NB4 (cell line): ENCODE results near the gene QTRT2.

Experiments used
- POLR2A ChIP-seq: IDR thresholded peaks from 2 replicates; pipeline ENCODE4 v1.6.1; 2011; ENCODE audit warnings: mild to moderate bottlenecking; ENCODE audit not compliant: insufficient read length; ENCODE audit errors: extremely low read depth
- TF ChIP-seq, protein P1 (sequence below): IDR thresholded peaks from one replicate; pipeline ENCODE4 v1.5.1; 2012; ENCODE audit warnings: low read depth, low read length

DNA sequence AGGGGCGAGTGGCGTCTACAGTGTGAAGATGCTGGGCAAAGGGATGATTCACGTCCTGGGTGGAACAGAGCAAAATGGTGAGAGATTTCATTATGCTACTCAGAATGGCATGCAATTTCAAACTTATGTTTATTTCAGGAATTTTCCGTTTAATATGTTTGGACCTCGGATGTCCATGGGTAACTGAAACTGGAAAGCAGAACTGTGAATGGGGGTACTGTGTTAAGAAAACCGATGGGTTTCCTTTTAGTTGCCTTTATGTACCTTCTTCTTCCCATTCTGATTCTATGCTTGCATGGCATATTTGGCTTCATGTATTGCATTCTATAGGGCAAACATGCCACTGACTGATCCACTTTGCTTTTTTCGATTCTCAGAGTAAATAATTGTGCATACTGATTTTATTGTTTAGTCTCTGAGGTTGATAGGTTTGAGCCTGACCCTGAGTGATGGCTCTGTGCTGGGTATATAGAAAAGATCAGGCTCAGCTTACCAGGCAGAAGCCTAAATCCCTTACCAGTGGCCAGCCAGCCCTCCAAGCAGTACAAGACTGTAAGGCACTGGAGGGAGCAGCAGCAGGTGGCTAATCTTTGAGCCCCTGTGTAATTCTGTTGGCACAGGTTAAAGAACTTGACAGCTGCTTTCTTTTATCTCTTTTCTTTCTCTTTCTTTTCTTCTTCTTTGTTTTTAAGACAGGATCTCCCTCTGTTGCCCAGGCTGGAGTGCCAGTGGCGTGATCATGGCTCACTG is 4.5 kb downstream of the QTRT2 start:
- TF ChIP-seq, protein P1, sequence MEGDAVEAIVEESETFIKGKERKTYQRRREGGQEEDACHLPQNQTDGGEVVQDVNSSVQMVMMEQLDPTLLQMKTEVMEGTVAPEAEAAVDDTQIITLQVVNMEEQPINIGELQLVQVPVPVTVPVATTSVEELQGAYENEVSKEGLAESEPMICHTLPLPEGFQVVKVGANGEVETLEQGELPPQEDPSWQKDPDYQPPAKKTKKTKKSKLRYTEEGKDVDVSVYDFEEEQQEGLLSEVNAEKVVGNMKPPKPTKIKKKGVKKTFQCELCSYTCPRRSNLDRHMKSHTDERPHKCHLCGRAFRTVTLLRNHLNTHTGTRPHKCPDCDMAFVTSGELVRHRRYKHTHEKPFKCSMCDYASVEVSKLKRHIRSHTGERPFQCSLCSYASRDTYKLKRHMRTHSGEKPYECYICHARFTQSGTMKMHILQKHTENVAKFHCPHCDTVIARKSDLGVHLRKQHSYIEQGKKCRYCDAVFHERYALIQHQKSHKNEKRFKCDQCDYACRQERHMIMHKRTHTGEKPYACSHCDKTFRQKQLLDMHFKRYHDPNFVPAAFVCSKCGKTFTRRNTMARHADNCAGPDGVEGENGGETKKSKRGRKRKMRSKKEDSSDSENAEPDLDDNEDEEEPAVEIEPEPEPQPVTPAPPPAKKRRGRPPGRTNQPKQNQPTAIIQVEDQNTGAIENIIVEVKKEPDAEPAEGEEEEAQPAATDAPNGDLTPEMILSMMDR = no peak
- TF ChIP-seq POLR2A = no peak
